ENCODE data around the gene ADGRL2.
A peak's percentile ranks its signal among the peaks of the same experiment; 100 is the strongest.

The ADGRL2 gene

GRCh38 chr1:81805537-81806431, 5.0 kb downstream of the ADGRL2 start:
- DNase-seq (ENCODE audit: low spot score): no peak

DNA sequence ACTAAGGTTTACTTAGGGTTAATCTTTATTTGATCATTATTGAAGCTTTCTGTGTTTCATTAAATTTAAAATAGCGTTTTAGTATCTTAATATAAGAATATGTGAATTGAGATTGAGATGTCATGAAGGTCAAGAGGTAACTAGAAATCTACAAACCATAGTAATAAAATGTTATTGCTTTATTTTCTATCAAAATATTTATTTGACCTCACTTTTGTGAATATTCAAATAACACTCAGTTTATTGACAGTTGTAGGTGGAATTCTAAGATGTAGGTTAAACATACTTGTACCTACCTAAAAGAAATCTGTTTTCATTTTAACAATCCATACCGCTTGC, 5.7 kb downstream of the ADGRL2 start:
- no peak for DNase-seq (ENCODE audit: low spot score)

- no peak for DNase-seq (ENCODE audit: low spot score)
Observed at GRCh38 chr1:81808760-81809159, 8.0 kb downstream of the ADGRL2 start.

DNA sequence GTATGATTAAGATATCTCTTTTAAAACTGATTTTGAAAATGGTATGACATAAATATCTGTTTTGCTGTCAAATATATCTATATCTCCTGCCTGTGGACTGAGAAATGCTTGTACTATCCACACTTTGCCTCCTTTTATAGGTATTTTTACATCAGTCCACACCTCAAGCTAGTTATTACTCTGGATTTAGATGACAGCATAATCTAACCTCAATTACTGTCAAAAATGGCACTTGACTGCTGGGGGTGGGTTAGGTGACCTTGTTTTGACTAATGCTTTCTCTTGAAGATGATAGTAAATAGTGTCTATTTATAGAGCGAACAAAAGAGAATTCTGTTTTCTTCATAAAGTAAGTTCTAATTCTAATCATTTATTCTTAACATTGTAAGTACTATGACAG, 9.1 kb downstream of the ADGRL2 start:
- DNase-seq (ENCODE audit: low spot score): no peak

- DNase-seq (ENCODE audit: low spot score): no peak
Observed at GRCh38 chr1:81811757-81812371, 11.1 kb downstream of the ADGRL2 start.

- DNase-seq (ENCODE audit: low spot score): no peak
Observed at GRCh38 chr1:81812712-81813111, 12.0 kb downstream of the ADGRL2 start.

DNA sequence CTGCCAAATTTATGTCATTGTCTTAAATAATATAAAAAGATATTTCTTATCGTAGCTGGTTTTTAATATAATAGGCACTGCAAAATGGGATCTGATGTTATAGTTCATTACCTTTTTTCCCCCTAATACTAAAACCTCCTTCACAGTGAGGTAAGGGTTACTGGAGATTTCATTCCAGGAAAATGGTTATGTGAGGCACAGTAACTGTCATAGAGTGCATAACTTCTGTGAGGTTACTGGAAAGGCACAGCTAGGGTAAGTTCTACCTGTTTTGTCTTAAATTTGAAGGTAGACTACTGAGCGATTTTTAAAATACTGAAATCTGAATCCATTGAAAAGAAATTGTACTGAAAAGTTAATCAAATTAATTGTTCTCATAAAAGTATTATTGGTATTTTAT, 13.0 kb downstream of the ADGRL2 start:
- DNase-seq (ENCODE audit: low spot score): no peak

DNA sequence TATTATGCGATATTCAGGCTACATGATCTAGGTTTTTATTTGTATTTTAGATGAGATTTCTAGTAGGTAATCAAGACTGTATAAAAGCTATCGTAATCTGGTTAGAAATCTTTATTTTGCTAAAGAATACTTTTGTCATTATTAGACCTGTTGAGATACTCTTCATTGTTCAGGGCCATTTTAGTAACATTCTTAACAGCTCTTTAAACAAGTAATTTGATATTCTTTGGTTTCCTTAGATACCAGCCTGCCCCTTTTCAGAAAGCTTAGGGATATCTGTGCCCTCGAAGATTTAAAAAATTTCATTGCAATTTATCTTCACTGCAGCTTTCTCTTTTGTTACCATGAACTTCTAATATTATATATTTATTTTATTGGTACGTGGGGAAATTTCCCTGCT, 18.9 kb downstream of the ADGRL2 start:
- no peak for DNase-seq (ENCODE audit: low spot score)

GRCh38 chr1:81820765-81821164, 20.0 kb downstream of the ADGRL2 start:
- DNase-seq (ENCODE audit: low spot score): no peak

GRCh38 chr1:81823082-81823481, 22.3 kb downstream of the ADGRL2 start:
- no peak for DNase-seq (ENCODE audit: low spot score)

- DNase-seq (ENCODE audit: low spot score): no peak
Observed at GRCh38 chr1:81824759-81825158, 24.0 kb downstream of the ADGRL2 start.

DNA sequence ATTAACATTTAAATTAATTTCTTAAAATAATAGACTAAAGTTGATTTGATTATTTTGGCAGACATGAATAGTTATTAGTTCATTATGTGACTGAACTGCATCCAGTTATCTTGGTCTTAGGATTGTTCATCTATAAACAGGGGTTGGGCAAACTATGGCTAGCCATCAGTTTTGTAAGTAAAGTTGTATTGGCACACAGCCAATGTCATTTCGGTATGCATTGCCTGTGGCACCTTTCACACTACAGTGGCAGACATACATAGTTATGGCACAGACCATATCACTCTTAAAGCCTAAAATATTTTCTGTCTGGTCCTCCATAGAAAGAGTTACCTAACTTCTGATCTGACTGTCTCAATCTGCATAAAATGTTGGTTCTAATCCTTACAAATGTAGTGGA, 27.2 kb downstream of the ADGRL2 start:
- DNase-seq (ENCODE audit: low spot score): no peak

DNA sequence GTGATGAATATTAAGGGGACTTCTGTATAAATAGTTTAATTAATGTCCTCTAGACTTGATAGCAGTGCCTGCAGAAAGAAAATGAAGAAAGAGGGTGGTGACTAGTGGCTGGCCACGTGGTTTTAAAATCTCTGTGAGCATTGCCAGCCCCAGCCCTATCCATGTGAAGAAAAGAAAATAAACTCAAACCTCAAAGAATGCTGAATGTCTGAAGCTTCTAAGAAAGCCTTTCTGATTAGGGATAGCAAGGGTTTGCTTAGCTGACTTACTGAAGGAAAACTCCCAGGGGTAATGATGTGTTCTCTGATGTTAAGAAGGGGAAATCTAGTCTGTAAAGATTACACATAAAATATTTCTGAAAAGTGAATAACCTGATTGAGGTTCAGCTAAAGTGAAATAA, 31.8 kb downstream of the ADGRL2 start:
- no peak for DNase-seq (ENCODE audit: low spot score)

GRCh38 chr1:81833722-81834121, 33.0 kb downstream of the ADGRL2 start:
- DNase-seq (ENCODE audit: low spot score): no peak

GRCh38 chr1:81834268-81834667, 33.5 kb downstream of the ADGRL2 start:
- no peak for DNase-seq (ENCODE audit: low spot score)

DNA sequence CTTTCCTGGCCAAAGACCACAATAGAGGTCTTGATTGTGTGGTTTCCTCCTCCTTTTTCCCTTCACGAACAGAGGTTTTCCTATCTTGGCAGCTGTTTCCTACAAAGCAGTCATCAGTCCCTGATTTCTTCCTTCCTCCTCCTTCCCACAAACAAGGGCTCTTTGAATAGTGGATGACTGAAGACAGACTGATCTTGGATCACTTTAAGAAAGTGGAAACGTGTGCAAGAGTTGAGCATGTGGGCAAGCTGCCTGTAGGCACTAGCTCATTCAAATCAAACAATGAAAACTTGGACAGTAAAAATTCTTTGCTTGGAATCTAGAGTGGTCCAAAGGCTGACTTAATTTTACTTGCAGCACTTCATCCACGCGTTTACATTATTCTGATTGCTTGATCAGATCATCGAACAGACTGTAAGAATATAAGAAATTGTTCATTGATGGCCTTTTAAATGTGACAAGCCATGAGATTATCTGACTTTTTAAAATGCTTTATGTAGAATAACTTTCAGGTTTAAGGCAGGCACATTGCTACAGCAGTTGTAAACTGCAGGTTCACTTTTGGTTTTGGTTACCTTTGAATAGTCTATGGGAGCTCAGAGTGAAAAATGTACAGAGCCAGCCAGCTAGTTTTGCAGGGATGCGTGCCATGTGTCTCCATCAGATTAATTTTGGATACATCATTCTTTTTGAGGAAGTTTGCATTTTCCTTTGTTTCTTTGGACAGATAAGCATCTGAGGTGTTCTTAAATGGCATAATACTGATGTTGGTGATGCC, 34.4 kb downstream of the ADGRL2 start:
- peak; percentile 38 for DNase-seq (ENCODE audit: low spot score)

DNA sequence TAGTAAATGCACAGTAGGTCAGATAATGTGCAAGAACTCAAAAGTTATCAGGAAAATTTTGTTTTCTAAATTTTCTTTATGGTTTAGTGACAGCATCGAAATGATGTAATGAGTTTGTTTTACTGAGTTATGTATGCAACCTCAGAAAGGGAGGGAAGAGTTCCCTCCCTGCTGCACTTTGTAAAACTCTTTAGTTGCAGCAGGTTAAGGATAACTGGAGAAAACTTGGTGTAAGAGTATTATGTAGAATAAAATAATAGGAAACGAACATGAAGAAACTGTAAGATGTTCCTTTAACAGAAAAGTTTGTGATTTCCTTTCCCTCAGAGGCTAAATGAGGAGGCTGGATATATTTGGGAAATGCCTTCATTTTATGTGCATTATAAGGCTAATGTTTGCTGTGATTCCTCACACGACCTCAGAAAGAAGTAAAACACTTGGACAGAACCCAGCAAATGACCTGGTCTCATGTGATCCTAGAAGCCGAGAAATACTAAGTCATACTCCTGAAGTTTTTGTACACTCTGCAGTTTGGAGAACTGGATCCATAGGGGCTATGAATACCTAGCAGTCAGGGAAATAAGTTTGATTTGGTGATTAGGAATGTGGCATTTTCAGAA, 35.4 kb downstream of the ADGRL2 start:
- DNase-seq (ENCODE audit: low spot score): no peak

DNA sequence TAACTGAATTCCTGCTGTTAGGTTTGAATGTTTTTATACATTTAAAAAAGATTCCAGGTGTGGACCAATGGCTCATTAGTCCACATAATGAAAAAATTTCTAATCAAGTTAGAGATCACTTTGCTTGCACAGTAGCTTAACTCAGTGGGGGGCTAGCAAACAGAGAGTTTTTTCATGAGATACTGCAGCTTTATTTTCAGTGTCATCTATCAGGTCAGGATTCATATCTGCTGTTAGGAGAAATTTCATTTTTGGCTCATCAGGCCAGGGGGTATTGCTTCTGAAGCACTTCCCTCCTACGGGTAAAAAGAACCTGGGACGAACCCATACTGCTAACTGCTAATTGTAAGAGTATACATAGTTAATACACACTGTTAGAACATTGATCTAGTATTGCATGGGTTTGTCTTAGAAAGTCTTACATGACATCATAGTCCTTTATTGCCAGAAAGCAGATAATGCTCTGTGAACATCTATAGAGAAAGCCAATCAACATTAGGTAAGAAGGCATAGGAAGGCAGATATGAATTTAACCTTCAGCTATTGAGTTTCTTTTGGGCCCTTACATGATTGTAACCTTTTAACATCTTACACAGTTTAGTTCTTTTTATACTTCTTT, 38.0 kb downstream of the ADGRL2 start:
- DNase-seq (ENCODE audit: low spot score): no peak

GRCh38 chr1:81840805-81841204, 40.1 kb downstream of the ADGRL2 start:
- DNase-seq (ENCODE audit: low spot score): no peak

DNA sequence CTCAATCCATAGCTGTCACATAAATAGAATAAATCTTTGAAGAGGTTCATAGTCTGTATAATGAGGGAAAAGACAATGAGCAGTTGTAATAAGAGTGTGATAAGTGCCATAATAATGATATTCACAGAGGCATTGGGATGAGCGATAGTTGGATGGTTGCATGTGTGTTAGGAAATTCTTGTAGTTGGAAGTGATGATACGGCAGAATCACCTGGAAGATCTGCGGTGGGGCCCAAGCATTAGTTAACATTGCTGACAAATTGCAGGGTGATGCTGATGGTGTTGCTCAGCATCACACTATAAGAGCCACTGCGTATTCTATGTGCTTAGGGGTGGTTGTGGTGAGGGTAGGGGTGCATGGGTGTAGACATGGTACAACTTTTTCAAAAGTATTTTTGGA, 41.1 kb downstream of the ADGRL2 start:
- no peak for DNase-seq (ENCODE audit: low spot score)

- no peak for DNase-seq (ENCODE audit: low spot score)
Observed at GRCh38 chr1:81844477-81844876, 43.7 kb downstream of the ADGRL2 start.

DNA sequence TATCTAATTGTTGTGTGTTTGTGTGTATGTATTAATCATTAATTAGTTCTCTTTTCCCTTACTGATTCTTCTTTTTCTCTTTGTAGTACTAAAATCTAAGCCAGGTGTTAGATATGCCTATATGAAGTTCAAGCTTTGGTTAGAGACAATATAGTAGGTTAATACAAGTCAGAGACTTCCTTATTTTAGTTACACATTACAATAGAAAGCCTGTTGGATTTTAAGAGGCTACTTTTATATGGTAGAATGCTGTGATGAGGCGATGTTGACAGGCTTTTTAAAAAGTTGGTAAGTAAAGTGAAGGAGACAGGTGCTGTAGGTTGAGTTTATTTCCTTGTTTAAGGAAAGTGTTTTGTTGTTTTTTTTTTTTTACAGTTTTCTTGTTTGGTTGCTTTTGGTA, 45.9 kb downstream of the ADGRL2 start:
- no peak for DNase-seq (ENCODE audit: low spot score)

Data from COLO829 (cell line).